SK-N-SH (cell line): Measurements from ENCODE around the gene UBE2N. TPM values are rescaled to one million over a fixed set of nuclear protein-coding genes. Genes with fewer than 3 reads are reported as not detected.

Experiments used
- CTCF ChIA-PET: fragments of 300-600, 350-600 bp; formaldehyde crosslinking; extraction: SDS; loops from one replicate; lab custom pipeline; 2021; lab: Yijun Ruan, JAX
- POLR2A ChIA-PET: fragments of 350-600 bp; sonication (Branson Sonifier 250); formaldehyde crosslinking; extraction: SDS; loops from one replicate; lab custom pipeline; 2020; ENCODE audit warnings: antibody characterized with exemption, inconsistent platforms; lab: Yijun Ruan, JAX
- DNase-seq: peaks from one replicate; pipeline ENCODE4 v3.0.0; 2012
- H2AFZ ChIP-seq: fragments of 200-600 bp; sonication (generic); 2 replicates; pipeline ENCODE4 v1.8.1; 2016; ENCODE audit warnings: antibody characterized with exemption, mild to moderate bottlenecking, low read depth
- H3F3A ChIP-seq: fragments of 200-600 bp; sonication (generic); replicated peaks from 2 replicates; pipeline ENCODE3; 2016; ENCODE audit warnings: antibody characterized with exemption, mild to moderate bottlenecking; ENCODE audit not compliant: insufficient read depth
- H3K27ac ChIP-seq, 2 experiments: fragments of 200-500 bp in 1 of 2; fragments of 200-600 bp in 1 of 2; sonication (Bioruptor generic) in 1 of 2; sonication (generic), shearing (Covaris generic) in 1 of 2; 2 replicates each; pipeline versions ENCODE4 v1.5.1 to v1.6.1; 2014 to 2016; ENCODE audit warnings: low read depth in 2 of 2, inconsistent platforms in 1 of 2, low read length in 1 of 2, mild to moderate bottlenecking in 1 of 2, mixed read lengths in 1 of 2
- H3K27me3 ChIP-seq: fragments of 200-600 bp; sonication (generic), shearing (Covaris generic); 2 replicates; pipeline ENCODE4 v1.6.1; 2016; ENCODE audit warnings: mixed run types; ENCODE audit not compliant: insufficient read depth
- H3K36me3 ChIP-seq, 2 experiments: fragments of 200-500 bp in 1 of 2; fragments of 200-600 bp in 1 of 2; sonication (Bioruptor generic) in 1 of 2; sonication (generic) in 1 of 2; replicated peaks in 1 of 2; 2 replicates each; pipeline versions ENCODE3 to v1.5.1; 2014 to 2016; ENCODE audit warnings: low read length in 1 of 2, mild to moderate bottlenecking in 1 of 2; ENCODE audit not compliant: insufficient read depth in 2 of 2, control insufficient read depth in 1 of 2
- H3K4me1 ChIP-seq, 2 experiments: fragments of 200-500 bp in 1 of 2; fragments of 200-600 bp in 1 of 2; sonication (Bioruptor generic) in 1 of 2; sonication (generic), shearing (Covaris generic) in 1 of 2; 2 replicates each; pipeline versions ENCODE4 v1.5.1 to v1.6.1; 2014 to 2016; ENCODE audit warnings: low read depth in 1 of 2, low read length in 1 of 2, mixed run types in 1 of 2; ENCODE audit not compliant: insufficient read depth in 2 of 2, control insufficient read depth in 1 of 2
- H3K4me2 ChIP-seq: fragments of 200-600 bp; sonication (generic), shearing (Covaris generic); 2 replicates; pipeline ENCODE4 v1.6.1; 2017; ENCODE audit warnings: mixed run types
- H3K4me3 ChIP-seq, 2 experiments: fragments of 200-500 bp in 1 of 2; fragments of 200-600 bp in 1 of 2; sonication (Bioruptor generic) in 1 of 2; sonication (generic), shearing (Covaris generic) in 1 of 2; 2 replicates each; pipeline versions ENCODE4 v1.5.1 to v1.8.1; 2014 to 2016; ENCODE audit warnings: low read depth in 2 of 2, inconsistent platforms in 1 of 2, low read length in 1 of 2, mild to moderate bottlenecking in 1 of 2, mixed read lengths in 1 of 2, moderate library complexity in 1 of 2
- H3K79me2 ChIP-seq: fragments of 200-600 bp; sonication (generic); 2 replicates; pipeline ENCODE4 v1.8.1; 2017; ENCODE audit warnings: mild to moderate bottlenecking; ENCODE audit not compliant: insufficient read depth
- H3K9ac ChIP-seq: fragments of 200-600 bp; sonication (generic); 2 replicates; pipeline ENCODE4 v1.6.1; 2017; ENCODE audit warnings: mixed run types
- H3K9me2 ChIP-seq: fragments of 200-600 bp; sonication (generic); 2 replicates; pipeline ENCODE4 v1.6.1; 2017; ENCODE audit warnings: mixed run types
- H3K9me3 ChIP-seq: fragments of 200-600 bp; sonication (generic); 2 replicates; pipeline ENCODE4 v1.6.1; 2017; ENCODE audit warnings: mixed run types, mild to moderate bottlenecking, moderate library complexity
- H4K20me1 ChIP-seq: fragments of 200-600 bp; sonication (generic); 2 replicates; pipeline ENCODE4 v1.6.1; 2017; ENCODE audit warnings: mild to moderate bottlenecking, mixed run types; ENCODE audit not compliant: insufficient read depth
- CHD2 ChIP-seq: fragments of 150-350 bp; IDR thresholded peaks from 2 replicates; pipeline ENCODE4 v1.6.1; 2018; ENCODE audit warnings: low read length; ENCODE audit not compliant: partially characterized antibody
- CTCF ChIP-seq: fragments of 200-600 bp; sonication (generic); IDR thresholded peaks from 2 replicates; pipeline ENCODE4 v1.6.1; 2017; ENCODE audit warnings: antibody characterized with exemption, mild to moderate bottlenecking, moderate library complexity
- ELF1 ChIP-seq: IDR thresholded peaks from 2 replicates; pipeline ENCODE4 v1.4.0; 2012
- EP300 ChIP-seq, 2 experiments: IDR thresholded peaks; 2 replicates each; pipeline versions ENCODE4 v1.4.0 to v1.6.1; 2012; ENCODE audit warnings: borderline replicate concordance in 1 of 2, low read depth in 1 of 2, low read length in 1 of 2
- EZH2phosphoT487 ChIP-seq: fragments of 200-600 bp; sonication (generic); IDR thresholded peaks from 2 replicates; pipeline ENCODE4 v1.6.1; 2017; ENCODE audit warnings: low read depth, mixed run types, mild to moderate bottlenecking, antibody characterized with exemption, moderate library complexity, borderline replicate concordance
- FOXJ3 ChIP-seq: sonication (generic); formaldehyde crosslinking; IDR thresholded peaks from 2 replicates; pipeline ENCODE4 v1.5.1; 2020; ENCODE audit warnings: mild to moderate bottlenecking, missing genetic modification reagents
- GABPA ChIP-seq: IDR thresholded peaks from 2 replicates; pipeline ENCODE4 v1.4.0; 2012; ENCODE audit warnings: low read depth, mild to moderate bottlenecking
- JUND ChIP-seq: IDR thresholded peaks from 2 replicates; pipeline ENCODE4 v1.4.0; 2012
- MEF2A ChIP-seq: IDR thresholded peaks from 2 replicates; pipeline ENCODE4 v1.4.0; 2012; ENCODE audit warnings: low read depth, borderline replicate concordance
- MXI1 ChIP-seq: IDR thresholded peaks from 2 replicates; pipeline ENCODE4 v1.6.1; 2012; ENCODE audit warnings: mild to moderate bottlenecking, low read depth, low read length, improper control_type of control experiment
- NFIC ChIP-seq: IDR thresholded peaks from 2 replicates; pipeline ENCODE4 v1.4.0; 2012; ENCODE audit warnings: borderline replicate concordance
- POLR2AphosphoS5 ChIP-seq: IDR thresholded peaks from 2 replicates; pipeline ENCODE4 v1.6.1; 2012; ENCODE audit warnings: low read depth, low read length
- RAD21 ChIP-seq: IDR thresholded peaks from 2 replicates; pipeline ENCODE4 v1.6.1; 2012; ENCODE audit warnings: mild to moderate bottlenecking, low read length
- RCOR1 ChIP-seq: fragments of 150-350 bp; IDR thresholded peaks from 2 replicates; pipeline ENCODE4 v1.6.1; 2017; ENCODE audit warnings: antibody characterized with exemption, low read length
- REST ChIP-seq: IDR thresholded peaks from 2 replicates; pipeline ENCODE4 v1.6.1; 2012; ENCODE audit warnings: mild to moderate bottlenecking, low read depth, low read length, moderate library complexity
- RFX5 ChIP-seq: IDR thresholded peaks from 2 replicates; pipeline ENCODE4 v1.6.1; 2012; ENCODE audit warnings: mild to moderate bottlenecking, improper control_type of control experiment, low read length
- RXRA ChIP-seq: IDR thresholded peaks from 2 replicates; pipeline ENCODE4 v1.4.0; 2012; ENCODE audit warnings: low read depth, mild to moderate bottlenecking, borderline replicate concordance
- SIN3A ChIP-seq: IDR thresholded peaks from 2 replicates; pipeline ENCODE4 v1.6.1; 2012; ENCODE audit warnings: low read depth, mild to moderate bottlenecking, low read length, moderate library complexity, borderline replicate concordance
- SMC3 ChIP-seq: IDR thresholded peaks from 2 replicates; pipeline ENCODE4 v1.6.1; 2012; ENCODE audit warnings: low read depth, low read length, improper control_type of control experiment
- TEAD4 ChIP-seq: IDR thresholded peaks from 2 replicates; pipeline ENCODE4 v1.4.0; 2012; ENCODE audit warnings: mild to moderate bottlenecking, borderline replicate concordance; ENCODE audit not compliant: insufficient read depth
- USF1 ChIP-seq: IDR thresholded peaks from 2 replicates; pipeline ENCODE4 v1.4.0; 2012; ENCODE audit warnings: low read depth, borderline replicate concordance
- WGBS: methylation state at CpG from one replicate; pipeline ENCODE4 v1.1.6; 2017; ENCODE audit warnings: low lambda C conversion rate; 5-methylcytosine and 5-hydroxymethylcytosine counted together
- polyA plus RNA-seq, 3 experiments: library from polyadenylated mRNA; depleted of rRNA; stranded (reverse); fragments of >200 nt; gene quantifications; 2 replicates each; pipeline ENCODE4 v1.2.3, GENCODE V29; 2012
- TF ChIP-seq, protein P1 (sequence below): IDR thresholded peaks from 2 replicates; pipeline ENCODE4; 2012
- TF ChIP-seq, protein P2 (sequence below): IDR thresholded peaks from 2 replicates; pipeline ENCODE4 v1.4.0; 2012; ENCODE audit warnings: low read depth

UBE2N gene
- polyA plus RNA-seq, 1 of the 3 experiments (the other 2 are of a cell fraction) = 102 TPM

GRCh38 chr12:93358058-93358457 lies 83.7 kb downstream of the UBE2N start:
- H3K4me1 ChIP-seq = peaks cover 0 to 5% of the 10 kb centered on the region in 2 experiments; a peak in 1 of 4 replicates
- DNase-seq = no peak
- no peaks in the 10 kb centered on the region for H3K9me2 ChIP-seq
- H3K27me3 ChIP-seq = no peaks in the 10 kb centered on the region
- ChIA-PET CTCF (no interaction called here), POLR2A (no interaction called here)
- no peak overlapping the region for H2AFZ ChIP-seq
- no peak overlapping the region for H3K4me2 ChIP-seq
- peaks cover 3% of the 10 kb centered on the region for H3F3A ChIP-seq
- no peak overlapping the region for H3K9ac ChIP-seq
- no peak overlapping the region for H3K4me3 ChIP-seq
- no peak overlapping the region for H3K27ac ChIP-seq
- no peak for TF ChIP-seq MXI1
- TF ChIP-seq FOXJ3 (CRISPR knock-in tag) = no peak
- TF ChIP-seq POLR2AphosphoS5 = no peak
- TF ChIP-seq, protein P1, sequence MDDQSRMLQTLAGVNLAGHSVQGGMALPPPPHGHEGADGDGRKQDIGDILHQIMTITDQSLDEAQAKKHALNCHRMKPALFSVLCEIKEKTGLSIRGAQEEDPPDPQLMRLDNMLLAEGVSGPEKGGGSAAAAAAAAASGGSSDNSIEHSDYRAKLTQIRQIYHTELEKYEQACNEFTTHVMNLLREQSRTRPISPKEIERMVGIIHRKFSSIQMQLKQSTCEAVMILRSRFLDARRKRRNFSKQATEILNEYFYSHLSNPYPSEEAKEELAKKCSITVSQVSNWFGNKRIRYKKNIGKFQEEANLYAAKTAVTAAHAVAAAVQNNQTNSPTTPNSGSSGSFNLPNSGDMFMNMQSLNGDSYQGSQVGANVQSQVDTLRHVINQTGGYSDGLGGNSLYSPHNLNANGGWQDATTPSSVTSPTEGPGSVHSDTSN = no peak
- TF ChIP-seq GABPA = no peak
- no peak for TF ChIP-seq NFIC
- TF ChIP-seq USF1 = no peak
- TF ChIP-seq RXRA = no peak
- no peak for TF ChIP-seq EZH2phosphoT487
- no peak for TF ChIP-seq RCOR1
- TF ChIP-seq, all 33 proteins: peak for 0
- Histone ChIP-seq H3K79me2 (no peaks in the 10 kb centered on the region), H3K36me3 (no peaks in the 10 kb centered on the region), H3K9me3 (no peaks in the 10 kb centered on the region), H4K20me1 (no peaks in the 10 kb centered on the region)
- WGBS = 96% methylated on average over 2 of the region's 2 CpGs

GRCh38 chr12:93356214-93356613 lies 85.5 kb downstream of the UBE2N start:
- WGBS = 93% methylated on average over 8 of the region's 8 CpGs
- no peaks in the 10 kb centered on the region for H3K79me2 ChIP-seq
- peaks cover 3% of the 10 kb centered on the region for H3F3A ChIP-seq
- no peak for DNase-seq
- H3K9ac ChIP-seq = no peak overlapping the region
- no peak overlapping the region for H3K4me3 ChIP-seq
- POLR2A ChIA-PET = no interaction called here
- H3K27ac ChIP-seq = no peak overlapping the region
- no peaks in the 10 kb centered on the region for H3K4me1 ChIP-seq
- H2AFZ ChIP-seq = no peak overlapping the region
- H3K9me3 ChIP-seq = no peaks in the 10 kb centered on the region
- CTCF ChIA-PET = no interaction called here
- no peaks in the 10 kb centered on the region for H4K20me1 ChIP-seq
- H3K4me2 ChIP-seq = no peak overlapping the region
- no peaks in the 10 kb centered on the region for H3K36me3 ChIP-seq
- no peaks in the 10 kb centered on the region for H3K9me2 ChIP-seq
- H3K27me3 ChIP-seq = no peaks in the 10 kb centered on the region
- no peak for TF ChIP-seq RAD21
- TF ChIP-seq POLR2AphosphoS5 = no peak
- no peak for TF ChIP-seq GABPA
- TF ChIP-seq, protein P2, sequence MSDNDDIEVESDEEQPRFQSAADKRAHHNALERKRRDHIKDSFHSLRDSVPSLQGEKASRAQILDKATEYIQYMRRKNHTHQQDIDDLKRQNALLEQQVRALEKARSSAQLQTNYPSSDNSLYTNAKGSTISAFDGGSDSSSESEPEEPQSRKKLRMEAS = no peak
- no peak for TF ChIP-seq TEAD4
- TF ChIP-seq SMC3 = no peak
- no peak for TF ChIP-seq EP300 (IDR thresholded peaks at IDR 0.05; ENCODE audit: borderline replicate concordance in 1 of 2, low read depth in 1 of 2, low read length in 1 of 2)
- TF ChIP-seq FOXJ3 (CRISPR knock-in tag) = no peak
- TF ChIP-seq JUND = no peak
- TF ChIP-seq CHD2 = no peak
- TF ChIP-seq CTCF = no peak
- TF ChIP-seq SIN3A = no peak
- no peak for TF ChIP-seq MEF2A
- no peak for TF ChIP-seq REST
- TF ChIP-seq RFX5 = no peak
- TF ChIP-seq ELF1 = no peak
